Measurements from ENCODE around the gene LMO2. TPM values are rescaled to one million over a fixed set of nuclear protein-coding genes. Genes with fewer than 3 reads are reported as not detected.
"Not testable (repeated sequence)": the region's sequence is repeated elsewhere in the genome, so short reads cannot be mapped to it uniquely, and the experiment has no call there.

The LMO2 gene
- total RNA-seq, 8 experiments from 2014 or later: 1.0 to 81.7 (median 12.2) TPM

DNA sequence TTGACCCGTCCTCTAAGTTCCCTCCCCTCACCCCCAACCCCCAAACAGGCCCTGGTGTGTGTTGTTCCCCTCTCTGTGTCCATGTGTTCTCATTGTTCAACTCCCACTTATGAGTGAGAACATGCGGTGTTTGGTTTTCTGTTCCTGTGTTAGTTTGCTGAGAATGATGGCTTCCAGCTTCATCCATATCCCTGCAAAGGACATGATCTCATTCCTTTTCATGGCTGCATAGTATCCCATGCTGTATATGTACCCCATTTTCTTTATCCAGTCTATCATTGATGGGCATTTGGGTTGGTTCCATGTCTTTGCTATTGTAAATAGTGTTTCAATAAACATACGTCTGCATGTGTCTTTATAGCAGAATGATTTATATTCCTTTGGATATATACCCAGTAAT lies 53.6 kb downstream of the LMO2 start:
- H3K4me3 ChIP-seq; H3K4me1 ChIP-seq (replicated peaks in 1 of 2); ATAC-seq (replicated peaks in 6 of 8); H3K27ac ChIP-seq; in situ Hi-C loops (cut with MboI; ENCODE audit: low pct_unique_long_range_greater_than_20kb in 2 of 9, low sequenced_read_pairs in 9 of 9, unreplicated experiment in 9 of 9): not testable (repeated sequence)
- 0 to 100% (median 91%) methylated on average over 1 of the region's 3 CpGs; no CpG with 5 or more reads in 5 of the 10 experiments for WGBS, 10 experiments

DNA sequence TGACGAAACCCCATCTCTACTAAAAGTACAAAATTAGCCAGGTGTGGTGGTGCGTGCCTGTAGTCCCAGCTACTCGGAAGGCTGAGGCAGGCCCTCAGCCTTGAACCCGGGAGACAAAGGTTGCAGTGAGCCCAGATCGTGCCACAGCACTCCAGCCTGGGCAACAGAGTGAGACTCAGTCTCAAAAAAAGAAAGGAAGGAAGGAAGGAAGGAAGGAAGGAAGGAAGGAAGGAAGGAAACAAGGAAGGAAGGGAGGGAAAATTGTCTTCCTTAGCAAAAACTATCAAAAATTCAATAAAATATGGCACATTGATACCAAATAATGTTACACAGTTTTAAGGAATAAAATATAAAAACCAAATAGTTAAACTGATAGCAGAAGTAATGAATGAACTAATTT lies 54.5 kb downstream of the LMO2 start:
- H3K4me1 ChIP-seq (replicated peaks in 1 of 2); H3K27ac ChIP-seq; ATAC-seq (replicated peaks in 6 of 8); H3K4me3 ChIP-seq; in situ Hi-C loops (cut with MboI; ENCODE audit: low pct_unique_long_range_greater_than_20kb in 2 of 9, low sequenced_read_pairs in 9 of 9, unreplicated experiment in 9 of 9): not testable (repeated sequence)
- 20 to 100% (median 83%) methylated on average over 1 to 4 of the region's 5 CpGs; no CpG with 5 or more reads in 4 of the 10 experiments for WGBS, 10 experiments

DNA sequence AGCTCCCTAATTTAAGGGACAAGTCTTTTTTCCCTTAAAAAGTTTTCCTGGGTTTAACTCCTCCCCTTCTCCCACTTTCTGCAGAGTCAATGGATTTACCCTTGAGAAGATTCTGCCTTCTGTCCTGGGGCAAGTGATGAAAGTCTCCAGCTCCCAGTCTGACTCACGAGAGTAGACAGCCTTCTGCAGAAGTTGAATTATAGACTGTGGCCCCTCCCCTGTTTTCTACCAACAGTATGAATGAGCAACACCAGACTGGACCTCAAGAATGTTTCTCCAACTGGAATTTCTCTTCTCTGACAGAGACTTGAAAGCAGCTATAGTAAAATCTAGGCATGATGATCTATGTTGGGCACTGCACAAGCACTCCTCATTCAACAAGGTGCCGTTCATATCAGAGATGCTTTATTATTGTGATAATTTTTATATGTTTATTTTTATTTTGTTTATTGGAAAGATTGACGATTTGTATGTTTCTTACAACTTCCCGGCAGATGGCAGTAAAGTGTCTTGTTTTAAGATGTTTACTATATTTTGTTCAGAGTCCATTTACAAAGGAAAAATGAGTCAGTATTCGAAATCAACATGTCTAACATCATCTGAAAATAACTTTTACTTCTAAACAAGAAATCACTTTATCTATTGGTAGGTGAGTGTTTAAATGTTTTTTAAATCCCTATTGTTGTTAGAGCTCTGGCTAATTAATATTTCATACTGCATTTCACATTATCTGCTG lies 56.6 kb downstream of the LMO2 start:
- Histone ChIP-seq H3K4me1 (replicated peaks in 1 of 2) (peaks cover 0 to 4% of the 10 kb centered on the region in 2 donors), H3K27ac (no peak overlapping the region), H3K4me3 (no peak overlapping the region)
- peak; percentile 67 to 100 (median 79) for ATAC-seq (replicated peaks in 6 of 8)
- in situ Hi-C loops (cut with MboI; ENCODE audit: low pct_unique_long_range_greater_than_20kb in 2 of 9, low sequenced_read_pairs in 9 of 9, unreplicated experiment in 9 of 9): no loop called here
- WGBS, 10 experiments: 0 to 58% (median 32%) methylated on average over 2 to 5 of the region's 5 CpGs

DNA sequence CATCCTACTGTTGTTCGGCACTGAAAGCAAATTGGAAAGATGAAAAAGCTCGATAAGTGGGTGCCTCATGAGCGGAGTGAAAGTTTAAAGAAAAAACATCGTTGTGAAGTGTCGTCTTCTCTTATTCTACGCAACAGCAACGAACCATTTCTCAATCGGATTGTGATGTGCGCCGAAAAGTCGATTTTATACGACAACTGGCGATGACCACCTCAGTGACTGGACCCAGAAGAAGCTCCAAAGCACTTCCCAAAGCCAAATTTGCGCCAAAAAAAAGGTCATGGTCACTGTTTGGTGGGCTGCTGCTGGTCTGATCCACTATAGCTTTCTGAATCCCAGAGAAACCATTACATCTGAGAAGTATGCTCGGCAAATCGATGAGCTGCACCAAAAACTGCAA lies 59.2 kb downstream of the LMO2 start:
- in situ Hi-C loops (cut with MboI; ENCODE audit: low pct_unique_long_range_greater_than_20kb in 2 of 9, low sequenced_read_pairs in 9 of 9, unreplicated experiment in 9 of 9): no loop called here
- no peak for ATAC-seq (replicated peaks in 6 of 8)
- H3K4me3 ChIP-seq: no peak overlapping the region
- 53 to 95% (median 89%) methylated on average over 1 to 15 of the region's 16 CpGs for WGBS, 10 experiments
- H3K4me1 ChIP-seq (replicated peaks in 1 of 2): peaks cover 0 to 6% of the 10 kb centered on the region in 2 donors
- no peak overlapping the region for H3K27ac ChIP-seq

DNA sequence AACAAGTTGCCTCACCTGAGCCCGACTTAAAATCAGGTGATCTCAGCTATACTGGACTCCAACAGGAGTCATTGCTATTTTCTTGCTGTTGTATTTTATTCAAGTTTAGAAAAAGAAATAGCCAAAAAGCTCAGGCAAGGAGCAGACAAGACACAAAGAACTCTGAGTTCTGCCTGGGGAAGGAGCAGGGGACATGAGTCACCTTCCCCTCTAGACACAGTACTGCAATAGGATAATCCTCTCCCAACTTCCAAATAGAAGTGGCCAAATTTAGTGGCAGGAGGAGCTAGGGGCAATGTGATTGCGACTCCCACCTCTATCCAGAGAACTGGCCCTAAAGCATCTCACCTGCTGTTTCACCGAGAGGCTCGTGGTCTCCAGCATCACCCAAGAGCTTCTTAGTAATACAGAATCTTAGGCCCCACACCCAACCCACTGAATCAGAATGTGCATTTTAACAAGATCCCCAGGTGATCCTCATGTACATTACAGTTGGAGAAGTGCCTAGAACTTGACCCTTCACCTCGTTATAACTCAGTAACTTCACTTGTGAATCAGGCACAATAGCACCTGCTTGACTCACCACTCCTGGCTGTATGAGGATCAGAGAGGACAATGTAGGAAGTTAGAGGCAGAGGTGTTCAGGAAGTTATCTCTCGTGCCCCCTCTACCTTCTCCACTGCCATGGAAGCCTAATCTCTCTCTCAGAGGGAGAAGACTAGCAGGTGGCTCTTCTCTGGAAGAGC lies 60.8 kb downstream of the LMO2 start:
- 0 to 75% (median 67%) methylated on average over 1 to 6 of the region's 6 CpGs; no CpG with 5 or more reads in 1 of the 10 experiments for WGBS, 10 experiments
- no peak for ATAC-seq (replicated peaks in 6 of 8)
- H3K4me1 ChIP-seq (replicated peaks in 1 of 2): peaks cover 0 to 6% of the 10 kb centered on the region in 2 donors
- in situ Hi-C loops (cut with MboI; ENCODE audit: low pct_unique_long_range_greater_than_20kb in 2 of 9, low sequenced_read_pairs in 9 of 9, unreplicated experiment in 9 of 9): no loop called here
- H3K4me3 ChIP-seq: no peak overlapping the region
- H3K27ac ChIP-seq: no peak overlapping the region

DNA sequence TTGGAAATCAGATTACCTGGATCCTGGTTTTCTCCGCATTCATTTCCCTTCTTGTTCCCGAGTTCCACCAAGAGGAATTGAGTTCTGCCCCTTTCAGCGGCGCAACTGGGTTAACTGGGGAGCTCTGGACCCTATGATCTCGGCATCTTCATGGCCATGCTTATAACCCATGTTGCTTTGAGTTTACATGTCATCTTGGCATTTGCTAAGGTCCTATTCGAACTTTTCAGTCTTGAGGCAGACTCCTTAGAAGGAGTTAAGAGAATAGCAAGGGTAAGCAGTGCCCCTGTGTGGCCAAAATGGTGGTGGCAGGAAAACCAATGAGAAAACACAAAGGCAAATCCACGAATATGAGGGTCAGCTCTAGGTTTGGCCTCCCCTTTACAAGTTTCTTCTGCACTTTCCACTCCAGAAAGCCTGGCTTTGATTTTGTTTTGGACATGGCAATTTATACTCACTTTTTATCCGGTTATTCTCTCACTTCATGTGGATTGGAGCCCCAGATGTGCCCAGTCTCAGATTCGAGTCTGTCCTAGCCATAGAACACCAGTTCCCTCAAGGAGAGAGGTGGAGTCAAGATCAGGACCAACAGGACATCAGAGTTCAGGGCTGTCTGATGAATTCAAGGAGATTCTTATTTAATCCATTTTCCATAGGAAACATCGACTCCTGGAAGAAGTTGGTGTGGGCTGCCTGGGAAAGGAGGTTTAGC lies 62.3 kb downstream of the LMO2 start:
- in situ Hi-C loops (cut with MboI; ENCODE audit: low pct_unique_long_range_greater_than_20kb in 2 of 9, low sequenced_read_pairs in 9 of 9, unreplicated experiment in 9 of 9): no loop called here
- WGBS, 10 experiments: 0 to 50% (median 0%) methylated on average over 1 to 8 of the region's 10 CpGs; no CpG with 5 or more reads in 1 of the 10 experiments
- Histone ChIP-seq H3K4me3 (peak overlapping the region in 4 of 5 donors; percentile 15 to 25 (median 19)), H3K4me1 (replicated peaks in 1 of 2) (peaks cover 0 to 2% of the 10 kb centered on the region in 2 donors), H3K27ac (no peak overlapping the region)
- ATAC-seq (replicated peaks in 6 of 8): peak; percentile 76 to 97 (median 85)

GRCh38 chr11:33828604-33829429 lies 63.1 kb downstream of the LMO2 start:
- peaks cover 0 to 2% of the 10 kb centered on the region in 2 donors for H3K4me1 ChIP-seq (replicated peaks in 1 of 2)
- 14 to 60% (median 41%) methylated on average over 1 to 13 of the region's 56 CpGs; no CpG with 5 or more reads in 1 of the 10 experiments for WGBS, 10 experiments
- no peak overlapping the region for H3K27ac ChIP-seq
- peak overlapping the region in 4 of 5 donors; percentile 15 to 25 (median 19) for H3K4me3 ChIP-seq
- in situ Hi-C loops (cut with MboI; ENCODE audit: low pct_unique_long_range_greater_than_20kb in 2 of 9, low sequenced_read_pairs in 9 of 9, unreplicated experiment in 9 of 9): no loop called here
- ATAC-seq (replicated peaks in 6 of 8): peak; percentile 58 to 76 (median 67)

- peaks cover 0 to 2% of the 10 kb centered on the region in 2 donors for H3K4me1 ChIP-seq (replicated peaks in 1 of 2)
- no peak overlapping the region for H3K27ac ChIP-seq
- ATAC-seq (replicated peaks in 6 of 8): no peak
- no peak overlapping the region for H3K4me3 ChIP-seq
- in situ Hi-C loops (cut with MboI; ENCODE audit: low pct_unique_long_range_greater_than_20kb in 2 of 9, low sequenced_read_pairs in 9 of 9, unreplicated experiment in 9 of 9): no loop called here
- WGBS, 10 experiments: 67 to 100% (median 78%) methylated on average over 1 to 4 of the region's 4 CpGs; no CpG with 5 or more reads in 1 of the 10 experiments
These were observed 64.7 kb downstream of the LMO2 start for GRCh38 chr11:33827206-33827605.

DNA sequence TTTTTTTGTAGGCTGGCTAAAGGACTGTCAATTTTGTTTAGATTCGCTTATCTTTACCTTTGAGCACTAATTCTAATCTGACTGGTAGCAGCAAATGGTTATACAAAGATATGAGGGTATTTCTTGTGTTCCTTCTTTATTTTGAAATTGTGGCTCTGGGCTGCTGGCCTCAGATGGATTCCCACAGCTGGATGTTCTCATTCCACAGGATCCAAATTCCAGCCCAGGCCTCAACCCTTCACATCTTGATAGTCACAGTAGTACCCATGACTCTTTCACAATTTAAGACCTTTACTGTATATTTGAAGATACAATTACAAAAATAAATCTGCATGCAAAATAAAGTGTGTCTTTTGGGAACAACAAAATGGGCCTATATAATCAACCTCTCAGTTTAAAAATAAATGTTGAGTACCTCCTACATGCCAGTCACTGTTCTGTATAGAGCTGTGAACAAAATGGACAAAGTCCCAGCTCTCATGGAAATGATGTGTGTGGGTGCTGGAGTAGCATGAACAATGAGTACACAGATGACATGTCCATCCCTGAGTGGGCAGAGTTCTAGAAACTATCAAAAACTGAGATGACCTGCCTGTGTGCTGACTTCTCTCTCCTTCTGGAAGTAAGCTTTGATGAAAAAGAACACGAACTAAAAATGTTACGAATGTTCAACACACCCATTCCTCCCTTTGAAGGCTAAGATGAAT lies 65.9 kb downstream of the LMO2 start:
- Histone ChIP-seq H3K27ac (no peak overlapping the region), H3K4me1 (replicated peaks in 1 of 2) (peaks cover 0 to 2% of the 10 kb centered on the region in 2 donors), H3K4me3 (no peak overlapping the region)
- in situ Hi-C loops (cut with MboI; ENCODE audit: low pct_unique_long_range_greater_than_20kb in 2 of 9, low sequenced_read_pairs in 9 of 9, unreplicated experiment in 9 of 9): no loop called here
- no peak for ATAC-seq (replicated peaks in 6 of 8)
- WGBS, 10 experiments: 34 to 96% (median 72%) methylated on average over 1 to 3 of the region's 3 CpGs

GRCh38 chr11:33822981-33823380 lies 68.9 kb downstream of the LMO2 start:
- H3K4me3 ChIP-seq; in situ Hi-C loops (cut with MboI; ENCODE audit: low pct_unique_long_range_greater_than_20kb in 2 of 9, low sequenced_read_pairs in 9 of 9, unreplicated experiment in 9 of 9); ATAC-seq (replicated peaks in 6 of 8); H3K27ac ChIP-seq; H3K4me1 ChIP-seq (replicated peaks in 1 of 2): not testable (repeated sequence)
- WGBS, 10 experiments: 6 to 67% (median 47%) methylated on average over 1 to 3 of the region's 3 CpGs; no CpG with 5 or more reads in 1 of the 10 experiments

DNA sequence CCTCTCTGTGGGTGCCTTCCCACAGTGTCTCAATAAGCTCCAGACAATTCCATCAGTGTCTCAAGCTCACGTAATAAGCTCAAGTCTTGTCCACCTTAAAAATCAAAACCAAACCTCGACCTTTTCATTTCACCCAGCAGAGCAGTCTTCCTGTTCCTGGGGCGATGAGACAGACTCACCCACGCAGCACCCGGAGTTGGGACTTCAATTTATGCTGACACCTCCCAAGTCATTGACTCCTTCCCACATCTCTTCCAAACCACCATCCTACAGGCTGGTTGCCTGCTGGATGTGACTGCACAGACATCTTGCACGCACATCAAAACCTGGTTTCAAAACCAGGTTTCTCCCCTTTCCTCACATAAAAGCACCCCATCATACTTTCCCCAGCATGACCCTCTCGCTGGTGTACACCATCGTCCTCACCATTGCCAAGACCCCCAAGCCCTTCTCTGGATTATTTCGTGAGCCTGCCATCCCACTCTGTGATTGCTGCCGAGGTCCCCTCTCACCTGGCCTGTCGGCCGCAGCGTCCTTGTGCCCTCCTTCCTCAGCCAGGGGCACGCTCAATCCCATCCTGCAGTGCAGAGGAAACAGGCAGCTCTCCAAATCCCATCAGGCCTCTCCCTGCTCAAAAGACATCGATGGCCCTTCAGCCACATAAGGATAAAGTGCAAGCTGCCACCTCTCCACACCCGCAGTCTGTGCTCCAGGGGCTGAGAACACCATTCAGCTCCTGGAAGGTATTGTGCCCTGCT lies 72.4 kb downstream of the LMO2 start:
- no peaks in the 10 kb centered on the region for H3K4me1 ChIP-seq (replicated peaks in 1 of 2)
- no peak overlapping the region for H3K4me3 ChIP-seq
- ATAC-seq (replicated peaks in 6 of 8): no peak
- WGBS, 10 experiments: 32 to 93% (median 68%) methylated on average over 2 to 16 of the region's 16 CpGs; no CpG with 5 or more reads in 2 of the 10 experiments
- H3K27ac ChIP-seq: no peak overlapping the region
- in situ Hi-C loops (cut with MboI; ENCODE audit: low pct_unique_long_range_greater_than_20kb in 2 of 9, low sequenced_read_pairs in 9 of 9, unreplicated experiment in 9 of 9): no loop called here

All from motor neuron (in vitro differentiated cells).